RWPE2 (cell line): ENCODE data around the gene GPR160.

Experiments used
- ATAC-seq: fragments of 200-7000 bp; cut with Tn5 transposase; 3 replicates; pipeline ENCODE4 v1.9.1; 2021; ENCODE audit warnings: low read depth
- DNase-seq: peaks from one replicate; pipeline ENCODE4 v3.0.0-alpha.2; 2020; ENCODE audit warnings: low spot score
- H3K27ac ChIP-seq: fragments of 450-650 bp; 2 replicates; pipeline ENCODE4 v1.5.1; 2017; ENCODE audit warnings: mild to moderate bottlenecking; ENCODE audit not compliant: poor library complexity, severe bottlenecking
- H3K27me3 ChIP-seq: fragments of 250-450 bp; sonication (Bioruptor Pico); 2 replicates; pipeline ENCODE4 v1.5.1; 2021; ENCODE audit warnings: mild to moderate bottlenecking, moderate library complexity; ENCODE audit not compliant: insufficient read depth, poor library complexity, severe bottlenecking
- H3K36me3 ChIP-seq: fragments of 250-450 bp; sonication (Bioruptor Pico); 2 replicates; pipeline ENCODE4 v1.5.1; 2020; ENCODE audit warnings: low read depth, mild to moderate bottlenecking, moderate library complexity
- H3K4me1 ChIP-seq: fragments of 250-450 bp; sonication (Bioruptor Pico); 2 replicates; pipeline ENCODE4 v1.5.1; 2021; ENCODE audit warnings: mild to moderate bottlenecking, moderate library complexity; ENCODE audit not compliant: insufficient read depth, poor library complexity, severe bottlenecking
- H3K4me3 ChIP-seq: fragments of 250-450 bp; sonication (Bioruptor Pico); 2 replicates; pipeline ENCODE4 v1.5.1; 2021; ENCODE audit warnings: mild to moderate bottlenecking, moderate library complexity; ENCODE audit not compliant: severe bottlenecking
- H3K9me3 ChIP-seq: fragments of 250-450 bp; sonication (Bioruptor Pico); 2 replicates; pipeline ENCODE4 v1.5.1; 2021; ENCODE audit warnings: mild to moderate bottlenecking, moderate library complexity; ENCODE audit not compliant: severe bottlenecking
- CTCF ChIP-seq: fragments of 450-650 bp; IDR thresholded peaks from one replicate; pipeline ENCODE4 v1.5.1; 2017; ENCODE audit warnings: mild to moderate bottlenecking, moderate library complexity; ENCODE audit not compliant: poor library complexity, severe bottlenecking

Gene GPR160

GRCh38 chr3:169993761-169994160 lies 44.0 kb upstream of the GPR160 start:
- H3K27me3 ChIP-seq: no peaks in the 10 kb centered on the region
- H3K4me1 ChIP-seq: no peaks in the 10 kb centered on the region
- H3K4me3 ChIP-seq: no peak overlapping the region
- DNase-seq (no peak), ATAC-seq (no peak)
- H3K9me3 ChIP-seq: no peaks in the 10 kb centered on the region
- peaks cover 62% of the 10 kb centered on the region for H3K36me3 ChIP-seq
- no peak overlapping the region for H3K27ac ChIP-seq
- TF ChIP-seq CTCF: no peak

- no peak for ATAC-seq
- Histone ChIP-seq H3K4me3 (no peak overlapping the region), H3K27ac (no peak overlapping the region), H3K36me3 (peaks cover 45% of the 10 kb centered on the region), H3K9me3 (no peaks in the 10 kb centered on the region), H3K27me3 (no peaks in the 10 kb centered on the region), H3K4me1 (no peaks in the 10 kb centered on the region)
- DNase-seq: no peak
- TF ChIP-seq CTCF: no peak
Observed at GRCh38 chr3:169996063-169996462, 41.7 kb upstream of the GPR160 start.

- no peak for TF ChIP-seq CTCF
- DNase-seq: no peak
- Histone ChIP-seq H3K4me1 (no peaks in the 10 kb centered on the region), H3K4me3 (no peak overlapping the region), H3K9me3 (no peaks in the 10 kb centered on the region), H3K36me3 (peaks cover 22% of the 10 kb centered on the region), H3K27me3 (no peaks in the 10 kb centered on the region), H3K27ac (no peak overlapping the region)
- peak; percentile 25; the same call in 2 of the 3 replicates for ATAC-seq
Observed at GRCh38 chr3:169998668-169999131, 39.1 kb upstream of the GPR160 start.

GRCh38 chr3:169999433-169999832 lies 38.4 kb upstream of the GPR160 start:
- no peak for ATAC-seq

More at GRCh38 chr3:169999433-169999832, 38.4 kb upstream of the GPR160 start:
- Histone ChIP-seq H3K9me3 (no peaks in the 10 kb centered on the region), H3K27ac (no peak overlapping the region), H3K4me3 (no peak overlapping the region), H3K36me3 (peaks cover 15% of the 10 kb centered on the region), H3K4me1 (no peaks in the 10 kb centered on the region), H3K27me3 (no peaks in the 10 kb centered on the region)
- TF ChIP-seq CTCF: no peak
- no peak for DNase-seq
